Chondrocyte (in vitro differentiated cells): Measurements from ENCODE around the gene HPSE2. TPM values are rescaled to one million over a fixed set of nuclear protein-coding genes. Genes with fewer than 3 reads are reported as not detected.

ENCODE experiments used
- DNase-seq: peaks from one replicate; pipeline ENCODE4 v3.0.0; 2021; ENCODE audit warnings: mixed read lengths, low spot score
- H3K27ac Mint-ChIP-seq: one replicate; pipeline ENCODE4 v1.8.0; 2021; ENCODE audit warnings: mild to moderate bottlenecking, moderate library complexity, mixed read lengths; ENCODE audit not compliant: unreplicated experiment
- H3K27me3 Mint-ChIP-seq: 2 replicates; pipeline ENCODE4 v1.8.0; 2021; ENCODE audit warnings: low read depth, mixed read lengths
- H3K36me3 Mint-ChIP-seq: 2 replicates; pipeline ENCODE4 v1.8.0; 2021; ENCODE audit warnings: low read depth, mixed read lengths
- H3K4me1 Mint-ChIP-seq: 2 replicates; pipeline ENCODE4 v1.8.0; 2021; ENCODE audit warnings: low read depth, mild to moderate bottlenecking, mixed read lengths
- H3K4me3 Mint-ChIP-seq: one replicate; pipeline ENCODE4 v1.8.0; 2021; ENCODE audit warnings: mild to moderate bottlenecking, moderate library complexity, mixed read lengths; ENCODE audit not compliant: unreplicated experiment
- H3K9me3 Mint-ChIP-seq: 2 replicates; pipeline ENCODE4 v1.8.0; 2021; ENCODE audit warnings: low read depth, mixed read lengths
- CTCF ChIP-seq: fragments of 200-600 bp; sonication (generic); IDR thresholded peaks from 2 replicates; pipeline ENCODE4 v1.5.0; 2021; ENCODE audit warnings: antibody characterized with exemption, mild to moderate bottlenecking, moderate library complexity
- total RNA-seq: library from RNA; stranded (reverse); gene quantifications from 3 replicates; pipeline ENCODE4 v1.2.1, GENCODE V29; 2021

HPSE2 gene
- total RNA-seq, 1 donor from 2014 or later = not detected

GRCh38 chr10:98959379-98959778, 276.3 kb downstream of the HPSE2 start:
- H3K4me1 Mint-ChIP-seq = no peaks in the 10 kb centered on the region
- no peaks in the 10 kb centered on the region for H3K9me3 Mint-ChIP-seq
- TF ChIP-seq CTCF = no peak
- H3K36me3 Mint-ChIP-seq = no peaks in the 10 kb centered on the region
- no peak overlapping the region for H3K27ac Mint-ChIP-seq
- DNase-seq = no peak
- no peaks in the 10 kb centered on the region for H3K27me3 Mint-ChIP-seq
- H3K4me3 Mint-ChIP-seq = no peak overlapping the region

GRCh38 chr10:98957801-98958200, 277.9 kb downstream of the HPSE2 start:
- H3K4me1 Mint-ChIP-seq = no peaks in the 10 kb centered on the region
- no peak for TF ChIP-seq CTCF
- no peak overlapping the region for H3K27ac Mint-ChIP-seq
- no peaks in the 10 kb centered on the region for H3K36me3 Mint-ChIP-seq
- H3K9me3 Mint-ChIP-seq = no peaks in the 10 kb centered on the region
- H3K4me3 Mint-ChIP-seq = no peak overlapping the region
- DNase-seq = no peak
- H3K27me3 Mint-ChIP-seq = no peaks in the 10 kb centered on the region

GRCh38 chr10:98956576-98957260, 278.9 kb downstream of the HPSE2 start:
- Mint-ChIP-seq H3K9me3 (no peaks in the 10 kb centered on the region), H3K4me3 (no peak overlapping the region), H3K36me3 (no peaks in the 10 kb centered on the region), H3K27ac (no peak overlapping the region), H3K27me3 (no peaks in the 10 kb centered on the region), H3K4me1 (no peaks in the 10 kb centered on the region)
- no peak for DNase-seq
- no peak for TF ChIP-seq CTCF

GRCh38 chr10:98953251-98953650, 282.4 kb downstream of the HPSE2 start:
- no peaks in the 10 kb centered on the region for H3K4me1 Mint-ChIP-seq
- TF ChIP-seq CTCF = no peak
- H3K4me3 Mint-ChIP-seq = no peak overlapping the region
- no peaks in the 10 kb centered on the region for H3K27me3 Mint-ChIP-seq
- no peaks in the 10 kb centered on the region for H3K36me3 Mint-ChIP-seq
- no peak overlapping the region for H3K27ac Mint-ChIP-seq
- DNase-seq = no peak
- no peaks in the 10 kb centered on the region for H3K9me3 Mint-ChIP-seq

- no peak overlapping the region for H3K4me3 Mint-ChIP-seq
- no peaks in the 10 kb centered on the region for H3K27me3 Mint-ChIP-seq
- peaks cover 10% of the 10 kb centered on the region for H3K9me3 Mint-ChIP-seq
- no peaks in the 10 kb centered on the region for H3K4me1 Mint-ChIP-seq
- no peak overlapping the region for H3K27ac Mint-ChIP-seq
- TF ChIP-seq CTCF = no peak
- no peak for DNase-seq
- H3K36me3 Mint-ChIP-seq = no peaks in the 10 kb centered on the region
Measured at GRCh38 chr10:98951269-98952000, 284.2 kb downstream of the HPSE2 start.
